SW480 (cell line): ENCODE results near the gene ENAM.

Experiments used
- DNase-seq: peaks from one replicate; pipeline ENCODE4 v3.0.0-alpha.2; 2016; ENCODE audit warnings: low spot score

The ENAM gene

GRCh38 chr4:70628444-70628843, at the start of gene ENAM:
Gene ENAM (plus strand): TSS chr4:70628744. CDS start chr4:70629501, 757 bp downstream.
- DNase-seq = no peak

- DNase-seq = no peak
These were observed 46.6 kb upstream of the ENAM start for GRCh38 chr4:70581980-70582379.

GRCh38 chr4:70583952-70584834, 44.4 kb upstream of the ENAM start:
- peak; percentile 21 for DNase-seq

- DNase-seq = no peak
These were observed 41.7 kb upstream of the ENAM start for GRCh38 chr4:70586841-70587240.

GRCh38 chr4:70589785-70590184, 38.8 kb upstream of the ENAM start:
- no peak for DNase-seq

GRCh38 chr4:70591955-70592582, 36.5 kb upstream of the ENAM start, which contains the start of gene AMBN:
Gene AMBN (plus strand): TSS chr4:70592256. CDS start chr4:70592359, 103 bp downstream.
- DNase-seq = no peak

- DNase-seq = no peak
These were observed 34.3 kb upstream of the ENAM start for GRCh38 chr4:70594196-70594595.

GRCh38 chr4:70600305-70600704, 28.2 kb upstream of the ENAM start:
- DNase-seq = no peak

GRCh38 chr4:70600977-70601376, 27.6 kb upstream of the ENAM start:
- no peak for DNase-seq

GRCh38 chr4:70601422-70602039, 27.0 kb upstream of the ENAM start:
- peak; percentile 72 for DNase-seq

GRCh38 chr4:70603856-70604255, 24.7 kb upstream of the ENAM start:
- no peak for DNase-seq

- no peak for DNase-seq
These were observed 22.1 kb upstream of the ENAM start for GRCh38 chr4:70606459-70606858.

- DNase-seq = no peak
These were observed 21.1 kb upstream of the ENAM start for GRCh38 chr4:70607334-70607853.

GRCh38 chr4:70608324-70608723, 20.2 kb upstream of the ENAM start:
- DNase-seq = no peak

- DNase-seq = no peak
These were observed 15.0 kb upstream of the ENAM start for GRCh38 chr4:70613306-70614183.

- DNase-seq = no peak
These were observed 14.4 kb upstream of the ENAM start for GRCh38 chr4:70614184-70614555.

- no peak for DNase-seq
These were observed 9.3 kb upstream of the ENAM start for GRCh38 chr4:70619288-70619687.

- no peak for DNase-seq
These were observed 8.8 kb upstream of the ENAM start for GRCh38 chr4:70619778-70620177.

GRCh38 chr4:70623323-70623722, 5.2 kb upstream of the ENAM start:
- DNase-seq = no peak

GRCh38 chr4:70624226-70624793, 4.2 kb upstream of the ENAM start:
- no peak for DNase-seq

- DNase-seq = no peak
These were observed 924 bp upstream of the ENAM start for GRCh38 chr4:70627620-70628019.
